SK-N-MC (cell line): ENCODE measurements around the gene APPBP2.
"Not testable (repeated sequence)": the region's sequence is repeated elsewhere in the genome, so short reads cannot be mapped to it uniquely, and the experiment has no call there.

Experiments
- DNase-seq: peaks from one replicate; pipeline ENCODE4 v3.0.0-alpha.2; 2011; ENCODE audit warnings: low read depth, low spot score
- H3K27ac ChIP-seq: fragments of 200-600 bp; sonication (generic); 2 replicates; pipeline ENCODE4 v1.5.1; 2016; ENCODE audit warnings: mixed run types
- H3K36me3 ChIP-seq: fragments of 200-600 bp; sonication (generic); 2 replicates; pipeline ENCODE4 v1.6.1; 2017; ENCODE audit warnings: antibody characterized with exemption, low read length, mixed read lengths; ENCODE audit not compliant: insufficient read depth
- H3K4me3 ChIP-seq: fragments of 200-600 bp; sonication (generic); 2 replicates; pipeline ENCODE4 v1.5.1; 2016
- H3K9ac ChIP-seq: fragments of 200-600 bp; sonication (generic); 2 replicates; pipeline ENCODE4 v1.8.0; 2017; ENCODE audit warnings: mixed run types, mixed read lengths; ENCODE audit not compliant: insufficient read length
- H3K9me3 ChIP-seq: fragments of 200-600 bp; sonication (generic); 2 replicates; pipeline ENCODE4 v1.6.1; 2017; ENCODE audit warnings: low read depth, mild to moderate bottlenecking, antibody characterized with exemption, low read length, moderate library complexity, mixed read lengths
- EZH2 ChIP-seq: fragments of 200-600 bp; sonication (generic); IDR thresholded peaks from one replicate; pipeline ENCODE4 v1.6.1; 2017; ENCODE audit warnings: antibody characterized with exemption
- FOXP2 ChIP-seq: optimal IDR thresholded peaks from 2 replicates; pipeline ENCODE3; 2011; ENCODE audit warnings: mild to moderate bottlenecking, moderate library complexity; ENCODE audit not compliant: insufficient read depth; ENCODE audit errors: extremely low read length, control extremely low read depth
- POLR2AphosphoS5 ChIP-seq: IDR thresholded peaks from 2 replicates; pipeline ENCODE4 v1.6.1; 2012; ENCODE audit warnings: mild to moderate bottlenecking, low read depth, low read length, borderline replicate concordance

The APPBP2 gene

DNA sequence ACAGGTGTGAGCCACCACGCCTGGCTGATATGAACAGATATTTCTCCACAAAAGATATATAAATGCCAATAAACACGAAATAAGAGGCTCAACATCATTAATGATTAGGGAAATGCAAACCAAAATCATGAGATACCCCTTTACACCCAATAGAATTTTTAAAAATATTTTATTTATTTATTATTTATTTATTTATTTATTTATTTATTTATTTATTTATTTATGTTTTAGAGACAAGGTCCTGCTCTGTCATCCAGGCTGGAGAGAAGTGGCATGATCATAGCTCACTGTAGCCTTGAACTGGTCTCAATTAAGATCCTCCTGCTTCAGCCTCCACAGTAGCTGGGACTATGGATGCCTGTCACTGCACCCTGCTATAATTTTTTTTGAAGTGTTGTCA lies 30.8 kb downstream of the APPBP2 start:
- no peak overlapping the region for H3K9ac ChIP-seq
- H3K9me3 ChIP-seq = no peaks in the 10 kb centered on the region; the same call in 1 of the 2 replicates
- H3K36me3 ChIP-seq = peaks cover 79% of the 10 kb centered on the region
- TF ChIP-seq FOXP2 (no peak), POLR2AphosphoS5 (no peak), EZH2 (no peak)
- no peak overlapping the region for H3K27ac ChIP-seq
- no peak overlapping the region for H3K4me3 ChIP-seq
- DNase-seq = no peak

DNA sequence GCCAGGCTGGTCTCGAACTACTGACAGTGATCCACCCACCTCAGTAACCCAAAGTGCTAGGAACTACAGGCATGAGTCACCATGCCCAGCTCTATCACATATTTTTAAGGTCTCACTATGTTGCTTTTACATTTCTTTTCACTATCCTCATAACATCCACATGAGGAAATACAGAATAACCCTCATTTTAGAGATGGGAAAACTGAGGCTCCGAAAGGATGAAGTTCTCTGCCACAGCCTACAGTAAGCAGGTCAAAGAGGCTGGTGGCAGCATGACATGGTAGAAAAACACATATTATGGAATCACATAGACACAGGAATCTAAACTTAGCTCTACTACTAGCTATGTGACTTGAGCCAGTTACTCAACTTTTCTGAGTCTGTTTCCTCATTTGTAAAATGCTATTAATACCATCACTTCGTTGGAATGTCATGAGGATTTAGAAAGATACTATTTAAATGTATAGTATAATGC lies 32.2 kb downstream of the APPBP2 start:
- Histone ChIP-seq H3K36me3 (peaks cover 84% of the 10 kb centered on the region), H3K4me3 (no peak overlapping the region), H3K9me3 (no peaks in the 10 kb centered on the region; the same call in 1 of the 2 replicates), H3K9ac (no peak overlapping the region), H3K27ac (no peak overlapping the region)
- DNase-seq = no peak
- no peak for TF ChIP-seq EZH2
- no peak for TF ChIP-seq FOXP2
- TF ChIP-seq POLR2AphosphoS5 = no peak

DNA sequence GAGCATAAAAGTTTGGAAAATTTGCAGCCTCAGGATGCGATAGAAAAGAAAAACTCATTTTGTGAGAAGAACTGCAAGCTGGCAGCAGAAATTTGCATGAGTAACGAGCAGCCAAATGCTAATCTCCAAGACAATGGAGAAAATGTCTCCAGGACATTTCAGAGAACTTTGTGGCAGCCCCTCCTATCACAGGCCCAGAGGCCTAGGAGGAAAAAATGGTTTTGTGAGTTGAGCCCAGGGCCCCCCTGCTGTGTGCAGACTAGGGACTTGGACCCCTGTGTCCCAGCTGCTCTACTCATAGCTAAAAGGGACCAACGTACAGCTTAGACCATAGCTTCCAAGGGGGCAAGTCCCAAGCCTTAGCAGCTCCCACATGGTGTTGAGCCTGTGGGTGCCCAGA lies 34.3 kb downstream of the APPBP2 start:
- TF ChIP-seq FOXP2 (no peak), POLR2AphosphoS5 (no peak), EZH2 (no peak)
- no peak for DNase-seq
- Histone ChIP-seq H3K4me3 (no peak overlapping the region), H3K27ac (no peak overlapping the region), H3K9me3 (no peaks in the 10 kb centered on the region; the same call in 1 of the 2 replicates), H3K9ac (no peak overlapping the region), H3K36me3 (peaks cover 81% of the 10 kb centered on the region)

DNA sequence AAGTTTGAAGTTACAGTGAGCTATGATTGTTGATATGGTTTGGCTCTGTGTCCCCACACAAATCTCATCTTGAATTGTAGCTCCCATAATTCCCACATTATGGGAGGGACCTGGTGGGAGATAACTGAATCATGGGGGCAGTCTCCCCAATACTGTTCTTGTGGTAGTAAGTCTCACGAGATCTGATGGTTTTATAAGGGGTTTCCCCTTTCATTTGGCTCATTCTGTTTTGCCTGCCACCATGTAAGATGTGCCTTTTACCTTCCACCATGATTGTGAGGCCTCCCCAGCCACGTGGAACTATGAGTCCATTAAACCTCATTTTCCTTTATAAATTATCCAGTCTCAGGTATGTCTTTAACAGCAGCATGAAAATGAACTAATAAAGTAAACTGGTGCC lies 35.4 kb downstream of the APPBP2 start:
- H3K36me3 ChIP-seq = peaks cover 69% of the 10 kb centered on the region
- H3K4me3 ChIP-seq, H3K9ac ChIP-seq, DNase-seq, H3K9me3 ChIP-seq, H3K27ac ChIP-seq: not testable (repeated sequence)

DNA sequence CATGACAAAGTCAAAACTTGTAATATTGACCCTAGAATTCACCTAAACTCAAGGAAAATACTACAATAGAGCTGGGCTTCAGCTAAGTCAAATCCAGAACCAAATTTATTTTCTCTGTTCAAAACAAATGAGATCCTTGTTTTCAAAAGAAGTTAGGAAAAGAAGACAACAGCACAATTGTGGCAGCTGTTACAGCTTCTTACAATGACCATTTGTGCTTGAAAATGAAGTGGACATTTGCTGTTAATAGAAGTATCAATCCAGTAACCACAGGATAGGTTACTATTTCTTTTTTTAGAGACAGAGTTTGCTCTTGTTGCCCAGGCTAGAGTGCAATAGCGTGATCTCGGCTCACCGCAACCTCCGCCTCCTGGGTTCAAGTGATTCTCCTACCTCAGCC lies 44.4 kb downstream of the APPBP2 start:
- H3K4me3 ChIP-seq = no peak overlapping the region
- no peaks in the 10 kb centered on the region for H3K9me3 ChIP-seq
- TF ChIP-seq POLR2AphosphoS5 = no peak
- no peak for TF ChIP-seq FOXP2
- no peak for TF ChIP-seq EZH2

DNA sequence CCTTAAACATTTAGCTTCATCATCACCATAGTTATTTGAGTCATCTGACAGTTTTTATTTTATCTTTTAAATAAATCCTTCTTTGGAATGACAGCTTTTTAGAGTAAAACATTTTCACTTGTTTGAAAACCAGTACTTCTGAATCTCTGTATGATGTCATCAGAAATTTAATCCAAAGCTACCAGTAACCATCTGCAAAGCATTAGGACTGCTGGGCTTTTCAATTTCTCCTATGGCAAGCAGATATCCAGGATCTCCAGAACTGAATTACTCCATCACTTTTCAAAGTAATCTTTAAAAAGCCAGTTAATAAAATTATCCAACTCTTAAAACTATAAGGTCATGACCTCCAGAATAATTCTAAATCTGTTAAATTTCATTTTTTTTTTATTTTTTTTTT lies 52.3 kb downstream of the APPBP2 start:
- Histone ChIP-seq H3K4me3 (no peak overlapping the region), H3K27ac (no peak overlapping the region), H3K9me3 (peaks cover 6% of the 10 kb centered on the region), H3K36me3 (peaks cover 62% of the 10 kb centered on the region), H3K9ac (no peak overlapping the region)
- TF ChIP-seq POLR2AphosphoS5 = no peak
- TF ChIP-seq EZH2 = no peak
- TF ChIP-seq FOXP2 = no peak
- DNase-seq = no peak

More for the DNA sequence above, 44.4 kb downstream of the APPBP2 start:
- no peak for DNase-seq
- peaks cover 22% of the 10 kb centered on the region for H3K36me3 ChIP-seq
- no peak overlapping the region for H3K9ac ChIP-seq
- H3K27ac ChIP-seq = no peak overlapping the region

DNA sequence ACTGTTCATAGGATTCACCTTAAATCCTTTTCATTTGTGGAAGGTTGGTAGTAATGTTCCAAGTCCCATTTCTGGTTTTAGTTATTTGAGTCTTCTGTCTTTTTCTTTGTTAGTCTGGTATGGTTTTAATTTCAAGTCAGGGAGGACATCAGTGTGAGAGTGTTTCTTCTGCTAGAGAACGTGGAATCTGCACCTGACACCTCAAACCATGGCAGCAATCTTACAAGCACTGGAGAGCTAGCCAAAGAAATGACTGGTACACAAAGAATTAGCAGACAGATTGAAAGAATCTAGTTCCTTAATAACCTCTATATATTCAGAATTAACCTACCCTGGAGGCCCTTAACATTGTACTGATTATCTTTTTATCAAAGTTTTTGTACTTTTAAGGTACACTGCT lies 53.6 kb downstream of the APPBP2 start:
- TF ChIP-seq EZH2 (no peak), FOXP2 (no peak), POLR2AphosphoS5 (no peak)
- H3K27ac ChIP-seq = no peak overlapping the region
- no peak for DNase-seq
- no peak overlapping the region for H3K4me3 ChIP-seq
- peaks cover 66% of the 10 kb centered on the region for H3K36me3 ChIP-seq
- H3K9ac ChIP-seq = no peak overlapping the region
- peaks cover 6% of the 10 kb centered on the region for H3K9me3 ChIP-seq

DNA sequence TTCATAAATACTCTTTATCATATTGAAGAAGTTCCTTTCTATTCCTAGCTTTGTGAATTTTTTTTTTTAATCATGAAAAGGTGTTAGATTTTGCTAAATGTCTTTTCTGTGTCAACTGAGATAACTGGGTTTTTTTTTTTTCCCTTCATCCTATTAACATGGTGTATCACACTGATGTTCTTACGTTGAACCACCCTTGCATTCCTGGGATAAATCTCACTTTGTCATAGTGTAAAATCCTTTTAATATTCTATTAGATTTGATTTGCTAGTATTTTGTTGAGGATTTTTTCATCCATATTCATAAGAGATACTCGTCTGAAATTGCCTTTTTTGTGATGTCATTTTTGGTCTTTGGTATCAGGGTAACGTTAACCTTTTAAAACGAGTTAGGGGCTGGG lies 54.6 kb downstream of the APPBP2 start:
- H3K9me3 ChIP-seq = peaks cover 6% of the 10 kb centered on the region
- no peak overlapping the region for H3K27ac ChIP-seq
- H3K36me3 ChIP-seq = peaks cover 65% of the 10 kb centered on the region
- DNase-seq = no peak
- TF ChIP-seq POLR2AphosphoS5 (no peak), EZH2 (no peak), FOXP2 (no peak)
- no peak overlapping the region for H3K9ac ChIP-seq
- H3K4me3 ChIP-seq = no peak overlapping the region

DNA sequence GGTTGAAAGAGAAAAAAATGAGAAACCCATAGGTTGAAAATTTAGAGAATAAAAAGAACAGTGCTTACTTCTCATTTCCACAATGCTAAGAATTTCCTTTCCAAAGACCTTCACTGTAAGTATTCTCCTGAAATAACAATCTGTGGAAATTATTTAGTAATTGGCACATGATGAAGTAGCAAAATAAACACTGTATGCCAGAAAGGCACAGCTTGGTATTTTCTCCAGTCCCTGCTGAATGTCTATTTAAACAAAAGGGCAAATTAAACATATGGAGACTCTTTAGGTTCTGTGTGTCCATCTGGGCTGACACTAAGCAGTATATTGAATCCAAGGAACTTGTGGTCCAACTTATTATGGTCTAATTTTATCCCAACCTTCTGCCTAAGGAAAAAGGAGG lies 57.7 kb downstream of the APPBP2 start:
- Histone ChIP-seq H3K27ac (peak overlapping the region; percentile 98), H3K4me3 (no peak overlapping the region), H3K9me3 (peaks cover 6% of the 10 kb centered on the region), H3K9ac (no peak overlapping the region), H3K36me3 (peaks cover 73% of the 10 kb centered on the region)
- TF ChIP-seq EZH2 (no peak), POLR2AphosphoS5 (no peak), FOXP2 (no peak)
- no peak for DNase-seq

DNA sequence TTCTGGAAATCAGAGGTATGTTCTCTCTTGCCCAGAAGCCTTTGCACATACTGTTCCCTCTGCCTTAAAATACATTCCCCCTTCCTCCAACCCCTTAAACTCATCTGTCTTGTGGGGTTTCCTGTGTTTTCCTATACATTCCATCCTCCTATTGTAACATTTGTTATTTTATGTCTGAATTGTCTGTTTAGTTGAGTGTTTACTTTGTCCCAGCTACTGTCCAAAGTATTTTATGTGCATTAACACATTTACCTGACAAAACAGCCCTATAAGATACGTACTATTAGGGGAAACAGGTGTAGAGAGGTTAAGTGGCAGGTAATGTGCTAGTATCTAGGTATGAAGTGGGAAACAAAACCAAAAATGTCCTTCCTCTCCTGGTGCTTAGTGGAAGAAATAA lies 61.7 kb downstream of the APPBP2 start:
- TF ChIP-seq EZH2 (no peak), POLR2AphosphoS5 (no peak)
- no peaks in the 10 kb centered on the region for H3K9me3 ChIP-seq
- 0 out of 2 replicates have a peak overlapping the region, but pooled peaks have one; percentile 6 for H3K27ac ChIP-seq
- H3K36me3 ChIP-seq = peaks cover 77% of the 10 kb centered on the region
- no peak for DNase-seq
- H3K9ac ChIP-seq = no peak overlapping the region
- H3K4me3 ChIP-seq = no peak overlapping the region
